Calu3 (cell line): Measurements from ENCODE around the gene LMLN. TPM values are rescaled to one million over a fixed set of nuclear protein-coding genes. Genes with fewer than 3 reads are reported as not detected.

Source experiments
- BruUV-seq: library from RNA; stranded (reverse); fragments of 400-500 nt; replicated peaks from 2 replicates; lab custom pipeline; 2021; lab: Mats Ljungman, UMichigan
- CTCF ChIA-PET: fragments of 300-600 bp; sonication (Branson Sonifier 250); formaldehyde crosslinking; loops from one replicate; lab custom pipeline; 2022; ENCODE audit warnings: antibody characterized with exemption; lab: Charles Lee
- DNase-seq: peaks from one replicate; pipeline ENCODE4 v3.0.0; 2022
- H3K27ac Mint-ChIP-seq: one replicate; pipeline ENCODE4 v1.8.0; 2022; ENCODE audit warnings: mixed read lengths; ENCODE audit not compliant: unreplicated experiment
- H3K27me3 Mint-ChIP-seq: one replicate; pipeline ENCODE4 v1.8.0; 2022; ENCODE audit warnings: mixed read lengths; ENCODE audit not compliant: unreplicated experiment
- H3K36me3 Mint-ChIP-seq: one replicate; pipeline ENCODE4 v1.8.0; 2022; ENCODE audit warnings: mild to moderate bottlenecking, moderate library complexity, mixed read lengths; ENCODE audit not compliant: insufficient read depth, unreplicated experiment
- H3K4me1 Mint-ChIP-seq: one replicate; pipeline ENCODE4 v1.8.0; 2022; ENCODE audit warnings: mild to moderate bottlenecking, low read depth, mixed read lengths; ENCODE audit not compliant: unreplicated experiment
- H3K4me3 Mint-ChIP-seq: one replicate; pipeline ENCODE4 v1.8.0; 2022; ENCODE audit warnings: mild to moderate bottlenecking, low read depth, moderate library complexity, mixed read lengths; ENCODE audit not compliant: unreplicated experiment
- H3K9me3 Mint-ChIP-seq: one replicate; pipeline ENCODE4 v1.8.0; 2022; ENCODE audit warnings: low read depth, mixed read lengths; ENCODE audit not compliant: unreplicated experiment
- CTCF ChIP-seq: fragments of 200-600 bp; IDR thresholded peaks from one replicate; pipeline ENCODE4 v1.8.0; 2022; ENCODE audit warnings: antibody characterized with exemption; ENCODE audit not compliant: unreplicated experiment
- intact Hi-C: fragments of 100-400 bp; cut with micrococcal nuclease; formaldehyde crosslinking; loops from one replicate; pipeline ENCODE4 v1.10.0; 2022; ENCODE audit not compliant: unreplicated experiment
- total RNA-seq: library from RNA; stranded (reverse); gene quantifications from 2 replicates; pipeline ENCODE4 v1.2.3, GENCODE V29; 2022

LMLN gene
- total RNA-seq, 1 experiment from 2014 or later, result 7.6 TPM

- BruUV-seq, result no TSS peak
- DNase-seq, result no peak
- no peak for TF ChIP-seq CTCF
- Mint-ChIP-seq H3K4me3 (no peak overlapping the region), H3K9me3 (no peaks in the 10 kb centered on the region), H3K4me1 (no peaks in the 10 kb centered on the region), H3K27ac (no peak overlapping the region), H3K27me3 (no peaks in the 10 kb centered on the region), H3K36me3 (peaks cover 8% of the 10 kb centered on the region)
- intact Hi-C loops, result no loop called here
- CTCF ChIA-PET, result no interaction called here
Observed at GRCh38 chr3:198028718-198029117, 68.7 kb downstream of the LMLN start.

- H3K9me3 Mint-ChIP-seq, result no peaks in the 10 kb centered on the region
- no peak for DNase-seq
- H3K27me3 Mint-ChIP-seq, result no peaks in the 10 kb centered on the region
- no TSS peak for BruUV-seq
- no peak overlapping the region for H3K4me3 Mint-ChIP-seq
- CTCF ChIA-PET, result no interaction called here
- no peaks in the 10 kb centered on the region for H3K4me1 Mint-ChIP-seq
- intact Hi-C loops, result no loop called here
- no peak for TF ChIP-seq CTCF
- H3K36me3 Mint-ChIP-seq, result peaks cover 8% of the 10 kb centered on the region
- H3K27ac Mint-ChIP-seq, result no peak overlapping the region
Observed at GRCh38 chr3:198030125-198030524, 70.1 kb downstream of the LMLN start.

GRCh38 chr3:198030726-198031125 is 70.7 kb downstream of the LMLN start:
- DNase-seq, result no peak
- Mint-ChIP-seq H3K9me3 (no peaks in the 10 kb centered on the region), H3K4me3 (no peak overlapping the region), H3K36me3 (peaks cover 8% of the 10 kb centered on the region), H3K27me3 (no peaks in the 10 kb centered on the region), H3K4me1 (no peaks in the 10 kb centered on the region), H3K27ac (no peak overlapping the region)
- TF ChIP-seq CTCF, result no peak
- BruUV-seq, result no TSS peak
- intact Hi-C loops, result no loop called here
- CTCF ChIA-PET, result no interaction called here

- H3K9me3 Mint-ChIP-seq, result no peaks in the 10 kb centered on the region
- CTCF ChIA-PET, result interaction anchor here (0.6 kb wide), 1 partner anchor 67 kb away, joined by 3 read pairs; no protein-coding TSS in a partner anchor
- no peaks in the 10 kb centered on the region for H3K27me3 Mint-ChIP-seq
- no peak for TF ChIP-seq CTCF
- intact Hi-C loops, result no loop called here
- BruUV-seq, result no TSS peak
- H3K4me3 Mint-ChIP-seq, result no peak overlapping the region
- H3K4me1 Mint-ChIP-seq, result no peaks in the 10 kb centered on the region
- H3K36me3 Mint-ChIP-seq, result no peaks in the 10 kb centered on the region
- DNase-seq, result no peak
- H3K27ac Mint-ChIP-seq, result no peak overlapping the region
Observed at GRCh38 chr3:198032039-198032936, 72.3 kb downstream of the LMLN start.
